GM21423 (cell line): ENCODE results near the gene DMXL2.
"Not testable (repeated sequence)": the region's sequence is repeated elsewhere in the genome, so short reads cannot be mapped to it uniquely, and the experiment has no call there.

ENCODE experiments used
- ATAC-seq: cut with Tn5 transposase; IDR thresholded peaks from one replicate; pipeline ENCODE4 v1.9.1; 2021; ENCODE audit warnings: mild to moderate bottlenecking, moderate library complexity; ENCODE audit not compliant: unreplicated experiment

DMXL2 gene

GRCh38 chr15:51423040-51423439 lies 199.5 kb downstream of the DMXL2 start:
- ATAC-seq: not testable (repeated sequence)

GRCh38 chr15:51416129-51416528 lies 206.4 kb downstream of the DMXL2 start:
- no peak for ATAC-seq

GRCh38 chr15:51414256-51414860 lies 208.2 kb downstream of the DMXL2 start:
- no peak for ATAC-seq

GRCh38 chr15:51405693-51406523 lies 216.7 kb downstream of the DMXL2 start:
- ATAC-seq: no peak

- ATAC-seq: no peak
These were observed 218.4 kb downstream of the DMXL2 start for GRCh38 chr15:51403946-51404695.

- ATAC-seq: no peak
These were observed 219.3 kb downstream of the DMXL2 start for GRCh38 chr15:51403072-51403878.

GRCh38 chr15:51401872-51402517 lies 220.6 kb downstream of the DMXL2 start:
- ATAC-seq: no peak

GRCh38 chr15:51401051-51401780 lies 221.4 kb downstream of the DMXL2 start:
- ATAC-seq: no peak

- no peak for ATAC-seq
These were observed 223.9 kb downstream of the DMXL2 start for GRCh38 chr15:51398626-51399025.
